Heart right ventricle (tissue), 16 donors: ENCODE measurements around the gene RPL28. TPM values are rescaled to one million over a fixed set of nuclear protein-coding genes. Genes with fewer than 3 reads are reported as not detected.
"Not testable (repeated sequence)": the region's sequence is repeated elsewhere in the genome, so short reads cannot be mapped to it uniquely, and the experiment has no call there.

ENCODE experiments used
- ATAC-seq, 8 donors: fragments of 200-7000 bp; cut with Tn5 transposase; one replicate each; pipeline ENCODE4 v1.9.1; 2020; ENCODE audit warnings: mild to moderate bottlenecking in 8 of 8, moderate library complexity in 8 of 8, moderate number of reproducible peaks in 1 of 8
- DNase-seq, 2 donors: peaks; one replicate each; pipeline ENCODE4 v3.0.0-alpha.2; 2020
- H3K27ac ChIP-seq, 10 donors: fragments of 200-600 bp; sonication (generic) in 2 of 10; one replicate each; pipeline versions ENCODE4 v1.5.0 to v1.8.0; 2020 to 2022; ENCODE audit warnings: mild to moderate bottlenecking in 3 of 10
- H3K27me3 ChIP-seq, 7 donors: fragments of 200-600 bp; one replicate each; pipeline ENCODE4 v1.8.0; 2021 to 2022; ENCODE audit warnings: mild to moderate bottlenecking in 2 of 7
- H3K36me3 ChIP-seq, 9 donors: fragments of 200-600 bp; sonication (generic) in 1 of 9; one replicate each; pipeline versions ENCODE4 v1.5.0 to v1.8.0; 2020 to 2022; ENCODE audit warnings: mild to moderate bottlenecking in 2 of 9
- H3K4me1 ChIP-seq, 9 donors: fragments of 200-600 bp; sonication (generic) in 1 of 9; one replicate each; pipeline versions ENCODE4 v1.5.0 to v1.8.0; 2020 to 2022; ENCODE audit warnings: mild to moderate bottlenecking in 4 of 9
- H3K4me3 ChIP-seq, 10 donors: fragments of 200-600 bp; sonication (generic) in 2 of 10; one replicate each; pipeline versions ENCODE4 v1.5.0 to v1.8.0; 2020 to 2022; ENCODE audit warnings: mild to moderate bottlenecking in 7 of 10, moderate library complexity in 2 of 10
- H3K9me3 ChIP-seq, 11 donors: fragments of 200-600 bp in 10 of 11; sonication (generic) in 2 of 11; one replicate each; pipeline versions ENCODE4 v1.5.0 to v1.8.0; 2013 to 2022; ENCODE audit warnings: mild to moderate bottlenecking in 2 of 11, control low read depth in 1 of 11, moderate library complexity in 1 of 11
- WGBS, 2 donors: extraction: QIAGEN DNeasy Blood & Tissue Kit; methylation state at CpG; one replicate each; pipeline ENCODE4 v1.1.7; 2013; ENCODE audit warnings: inconsistent platforms in 1 of 2; 5-methylcytosine and 5-hydroxymethylcytosine counted together
- intact Hi-C, 10 donors: fragments of 100-400 bp; cut with DNase I; formaldehyde crosslinking; loops; one replicate each; pipeline versions ENCODE4 v1.11.1 to v1.14.2; 2022
- polyA plus RNA-seq, 2 donors: library from polyadenylated mRNA; stranded (reverse); fragments of 200-250 nt; gene quantifications; one replicate each; pipeline ENCODE4 v1.2.3, GENCODE V29; 2013
- total RNA-seq, 10 donors: library from RNA; stranded (reverse); fragmentation: NEBNext Ultra II Directional in 3 of 10; extraction: Animal tissue kit (Norgen Biotek cat#: 25700) in 3 of 10; gene quantifications; one replicate each; pipeline versions ENCODE4 v1.2.1 to v1.2.4, GENCODE V29; 2021 to 2023
- TF ChIP-seq, protein P1 (sequence below), 9 donors: fragments of 200-600 bp; sonication (generic) in 2 of 9; IDR thresholded peaks; one replicate each; pipeline versions ENCODE4 v1.5.0 to v1.8.0; 2021 to 2022; ENCODE audit warnings: antibody characterized with exemption in 9 of 9, mild to moderate bottlenecking in 5 of 9, moderate library complexity in 1 of 9
- donor health status: Arrhythmogenic right ventricular cardiomyopathy.
- donor health status: ischemic (EF 13 %, LVEDD 7.1; RV severe dilation, severe dysfunction).
- donor health status: healthy with polysubstance abuse.
- donor health status: DM: no; HTN: yes; CAD: no.
- donor health status: DM: no; HTN: no; CAD: no.
- donor health status: ischemic (EF 25% LVEDD 6.9; RV normal size, moderate dysfunction).
- donor health status: ischemic (EF 25% LVEDD 5.7; RV mildly dilated, moderate dysfunction).
- donor health status: healthy.
- donor health status: DM: yes; HTN: yes; CAD: no.
- donor health status: Ischemic cardiomyopathy.
- donor health status: ischemic (EF 35%, LVEDD 5.7; RV mildly dilated, moderate dysfunction).
- donor health status: nonischemic (EF 11% LVEDD 7.7; RV severe dilation, severe dysfunction).
- donor health status: DM: yes; HTN: yes; CAD: no.
- donor health status: PGD.
- donor health status: ischemic (EF 29% LVEDD 5.4; RV normal size, mild dysfunction).
- donor health status: nonischemic (EF 23%, LVEDD 6.1; RV moderate dilation, normal function).

Gene RPL28
- total and polyA plus RNA-seq, 12 donors: 473 to 1,617 (median 593) TPM

GRCh38 chr19:55418185-55418584 lies 32.5 kb downstream of the RPL28 start:
- Histone ChIP-seq H3K4me1 (no peaks in the 10 kb centered on the region), H3K9me3 (no peaks in the 10 kb centered on the region), H3K27ac (no peak overlapping the region), H3K27me3 (peaks cover 0 to 17% (median 7%) of the 10 kb centered on the region in 7 donors), H3K4me3 (no peak overlapping the region), H3K36me3 (no peaks in the 10 kb centered on the region)
- intact Hi-C loops: loop anchor here in 9 of 10 donors (1.0 to 10.0 kb wide), 5 partner anchors 113 to 277 kb away; no protein-coding TSS in a partner anchor
- peak; percentile 75 to 92 (median 86) for ATAC-seq
- TF ChIP-seq, protein P1, sequence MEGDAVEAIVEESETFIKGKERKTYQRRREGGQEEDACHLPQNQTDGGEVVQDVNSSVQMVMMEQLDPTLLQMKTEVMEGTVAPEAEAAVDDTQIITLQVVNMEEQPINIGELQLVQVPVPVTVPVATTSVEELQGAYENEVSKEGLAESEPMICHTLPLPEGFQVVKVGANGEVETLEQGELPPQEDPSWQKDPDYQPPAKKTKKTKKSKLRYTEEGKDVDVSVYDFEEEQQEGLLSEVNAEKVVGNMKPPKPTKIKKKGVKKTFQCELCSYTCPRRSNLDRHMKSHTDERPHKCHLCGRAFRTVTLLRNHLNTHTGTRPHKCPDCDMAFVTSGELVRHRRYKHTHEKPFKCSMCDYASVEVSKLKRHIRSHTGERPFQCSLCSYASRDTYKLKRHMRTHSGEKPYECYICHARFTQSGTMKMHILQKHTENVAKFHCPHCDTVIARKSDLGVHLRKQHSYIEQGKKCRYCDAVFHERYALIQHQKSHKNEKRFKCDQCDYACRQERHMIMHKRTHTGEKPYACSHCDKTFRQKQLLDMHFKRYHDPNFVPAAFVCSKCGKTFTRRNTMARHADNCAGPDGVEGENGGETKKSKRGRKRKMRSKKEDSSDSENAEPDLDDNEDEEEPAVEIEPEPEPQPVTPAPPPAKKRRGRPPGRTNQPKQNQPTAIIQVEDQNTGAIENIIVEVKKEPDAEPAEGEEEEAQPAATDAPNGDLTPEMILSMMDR (IDR thresholded peaks at IDR 0.05): peak; percentile 39 to 76 (median 70)
- 14 to 15% methylated on average over 7 of the region's 7 CpGs for WGBS, 2 donors
- DNase-seq: peak in 1 of 2 donors; percentile 64

DNA sequence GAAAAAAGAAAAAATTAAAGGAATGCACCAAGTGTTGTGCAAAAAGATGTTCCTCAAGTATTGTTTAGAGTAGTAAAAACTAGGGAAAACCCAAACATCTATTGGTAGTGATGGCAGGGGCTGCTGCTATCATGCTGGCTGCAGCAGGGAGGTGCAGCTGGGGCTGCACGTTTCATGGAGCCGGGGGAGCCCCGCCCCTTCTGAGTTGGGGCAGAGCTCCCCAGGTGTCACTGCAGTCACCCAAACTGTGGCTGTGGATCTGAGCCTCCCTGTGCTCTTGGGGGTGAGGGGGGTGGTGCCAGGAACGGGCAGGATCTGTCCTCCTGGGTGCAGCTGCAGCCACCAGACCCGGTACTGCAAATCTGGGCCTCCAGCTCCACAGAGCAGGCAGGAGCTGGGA lies 33.4 kb downstream of the RPL28 start:
- H3K4me1 ChIP-seq: peaks cover 0 to 4% (median 0%) of the 10 kb centered on the region in 9 donors
- WGBS, 2 donors: 61 to 70% methylated on average over 5 of the region's 5 CpGs
- no peaks in the 10 kb centered on the region for H3K9me3 ChIP-seq
- ATAC-seq: peak in 1 of 8 donors; percentile 22
- peaks cover 0 to 25% (median 8%) of the 10 kb centered on the region in 7 donors for H3K27me3 ChIP-seq
- TF ChIP-seq, protein P1 (IDR thresholded peaks at IDR 0.05): no peak
- DNase-seq: no peak
- intact Hi-C loops: loop anchor here in 8 of 10 donors (2.0 to 10.0 kb wide), 4 partner anchors 114 to 278 kb away; no protein-coding TSS in a partner anchor
- no peak overlapping the region for H3K27ac ChIP-seq
- H3K4me3 ChIP-seq: no peak overlapping the region
- H3K36me3 ChIP-seq: no peaks in the 10 kb centered on the region

DNA sequence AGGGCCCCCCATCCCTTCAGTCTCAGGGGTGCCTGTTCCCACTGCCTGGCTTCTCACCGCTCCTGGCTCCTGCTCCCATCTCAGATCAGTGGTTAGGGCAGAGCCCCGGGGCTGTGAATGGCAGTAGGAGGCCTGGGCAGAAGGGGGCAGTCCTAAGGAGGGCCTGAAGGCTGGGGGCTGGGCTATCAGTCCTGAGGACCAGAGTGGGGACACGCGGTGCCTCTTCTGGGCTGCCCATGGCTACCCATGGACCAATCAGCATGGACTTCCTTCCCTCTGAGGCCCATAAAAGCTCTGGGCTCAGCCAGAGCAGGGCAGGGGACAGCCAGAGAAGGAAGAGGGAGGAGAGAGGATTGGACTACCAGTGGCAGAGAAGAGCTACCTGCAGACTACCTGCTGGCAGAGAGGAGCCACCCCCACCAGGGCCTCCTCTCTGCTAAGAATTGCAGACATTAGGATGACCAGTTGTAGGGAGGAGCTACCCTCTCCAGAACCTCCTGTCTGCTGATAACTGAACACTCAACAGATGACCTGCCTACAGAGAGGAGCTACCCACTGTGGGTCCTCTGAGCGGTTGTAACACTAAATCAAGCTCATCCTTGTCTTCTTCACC lies 34.0 kb downstream of the RPL28 start:
- ATAC-seq: peak in 1 of 8 donors; percentile 13

GRCh38 chr19:55421281-55421680 lies 35.5 kb downstream of the RPL28 start:
- H3K27me3 ChIP-seq: peaks cover 0 to 42% (median 8%) of the 10 kb centered on the region in 7 donors
- H3K4me1 ChIP-seq: not testable (repeated sequence)

More for the DNA sequence above, 34.0 kb downstream of the RPL28 start:
- intact Hi-C loops: loop anchor here in 8 of 10 donors (2.0 to 10.0 kb wide), 4 partner anchors 115 to 279 kb away; no protein-coding TSS in a partner anchor
- Histone ChIP-seq H3K9me3 (no peaks in the 10 kb centered on the region), H3K36me3 (no peaks in the 10 kb centered on the region), H3K4me3 (no peak overlapping the region), H3K4me1 (peaks cover 0 to 4% (median 0%) of the 10 kb centered on the region in 9 donors), H3K27ac (no peak overlapping the region), H3K27me3 (peaks cover 0 to 31% (median 8%) of the 10 kb centered on the region in 7 donors)
- DNase-seq: no peak
- 69 to 73% methylated on average over 5 of the region's 5 CpGs for WGBS, 2 donors
- TF ChIP-seq, protein P1 (IDR thresholded peaks at IDR 0.05): no peak

More at GRCh38 chr19:55421281-55421680, 35.5 kb downstream of the RPL28 start:
- H3K4me3 ChIP-seq, DNase-seq, H3K36me3 ChIP-seq, intact Hi-C loops, H3K27ac ChIP-seq, ATAC-seq, H3K9me3 ChIP-seq: not testable (repeated sequence)
- 58 to 61% methylated on average over 4 of the region's 4 CpGs for WGBS, 2 donors
